Measurements from ENCODE around the gene PEX16.

DNA sequence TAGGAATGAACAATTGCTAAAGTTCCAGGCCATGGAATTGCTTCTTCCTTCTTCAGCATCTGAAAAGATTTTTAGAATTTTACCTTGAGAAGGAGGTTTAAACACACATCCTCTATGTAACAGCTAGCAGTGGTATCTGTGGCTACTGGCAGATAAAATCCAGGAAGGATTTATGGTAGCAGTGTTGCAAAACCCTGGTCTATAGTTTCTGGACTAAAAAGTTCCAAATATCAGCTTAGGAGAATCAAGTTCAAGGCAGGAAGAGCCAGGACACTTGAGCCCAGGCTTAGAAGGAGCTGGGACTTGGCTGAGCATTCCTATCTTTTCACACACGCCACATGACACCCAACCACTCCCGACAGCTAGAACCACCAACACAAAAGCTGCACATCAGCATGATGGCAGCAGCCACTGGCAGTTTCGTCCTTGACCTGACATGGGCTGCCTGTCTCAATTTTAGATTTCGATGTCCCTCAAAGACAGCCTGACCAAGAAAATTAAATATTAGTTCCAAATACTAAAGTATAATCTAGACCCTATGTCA, 18.9 kb upstream of the PEX16 start:
- TF ChIP-seq, protein P1, sequence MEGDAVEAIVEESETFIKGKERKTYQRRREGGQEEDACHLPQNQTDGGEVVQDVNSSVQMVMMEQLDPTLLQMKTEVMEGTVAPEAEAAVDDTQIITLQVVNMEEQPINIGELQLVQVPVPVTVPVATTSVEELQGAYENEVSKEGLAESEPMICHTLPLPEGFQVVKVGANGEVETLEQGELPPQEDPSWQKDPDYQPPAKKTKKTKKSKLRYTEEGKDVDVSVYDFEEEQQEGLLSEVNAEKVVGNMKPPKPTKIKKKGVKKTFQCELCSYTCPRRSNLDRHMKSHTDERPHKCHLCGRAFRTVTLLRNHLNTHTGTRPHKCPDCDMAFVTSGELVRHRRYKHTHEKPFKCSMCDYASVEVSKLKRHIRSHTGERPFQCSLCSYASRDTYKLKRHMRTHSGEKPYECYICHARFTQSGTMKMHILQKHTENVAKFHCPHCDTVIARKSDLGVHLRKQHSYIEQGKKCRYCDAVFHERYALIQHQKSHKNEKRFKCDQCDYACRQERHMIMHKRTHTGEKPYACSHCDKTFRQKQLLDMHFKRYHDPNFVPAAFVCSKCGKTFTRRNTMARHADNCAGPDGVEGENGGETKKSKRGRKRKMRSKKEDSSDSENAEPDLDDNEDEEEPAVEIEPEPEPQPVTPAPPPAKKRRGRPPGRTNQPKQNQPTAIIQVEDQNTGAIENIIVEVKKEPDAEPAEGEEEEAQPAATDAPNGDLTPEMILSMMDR (CRISPR knock-in tag; IDR thresholded peaks at IDR 0.05) = no peak
- no peak for TF ChIP-seq PHB2 (IDR thresholded peaks at IDR 0.05; ENCODE audit: partially characterized antibody)
- TF ChIP-seq, protein P2, sequence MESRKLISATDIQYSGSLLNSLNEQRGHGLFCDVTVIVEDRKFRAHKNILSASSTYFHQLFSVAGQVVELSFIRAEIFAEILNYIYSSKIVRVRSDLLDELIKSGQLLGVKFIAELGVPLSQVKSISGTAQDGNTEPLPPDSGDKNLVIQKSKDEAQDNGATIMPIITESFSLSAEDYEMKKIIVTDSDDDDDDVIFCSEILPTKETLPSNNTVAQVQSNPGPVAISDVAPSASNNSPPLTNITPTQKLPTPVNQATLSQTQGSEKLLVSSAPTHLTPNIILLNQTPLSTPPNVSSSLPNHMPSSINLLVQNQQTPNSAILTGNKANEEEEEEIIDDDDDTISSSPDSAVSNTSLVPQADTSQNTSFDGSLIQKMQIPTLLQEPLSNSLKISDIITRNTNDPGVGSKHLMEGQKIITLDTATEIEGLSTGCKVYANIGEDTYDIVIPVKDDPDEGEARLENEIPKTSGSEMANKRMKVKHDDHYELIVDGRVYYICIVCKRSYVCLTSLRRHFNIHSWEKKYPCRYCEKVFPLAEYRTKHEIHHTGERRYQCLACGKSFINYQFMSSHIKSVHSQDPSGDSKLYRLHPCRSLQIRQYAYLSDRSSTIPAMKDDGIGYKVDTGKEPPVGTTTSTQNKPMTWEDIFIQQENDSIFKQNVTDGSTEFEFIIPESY (CRISPR knock-in tag; IDR thresholded peaks at IDR 0.05) = no peak
- no peak for TF ChIP-seq ZNF577 (CRISPR knock-in tag; IDR thresholded peaks at IDR 0.05; ENCODE audit: borderline replicate concordance, low read depth)
- no peak for TF ChIP-seq MAZ (IDR thresholded peaks at IDR 0.05; ENCODE audit: borderline replicate concordance, low read depth, low read length)
- no peak for TF ChIP-seq MAZ (CRISPR knock-in tag; IDR thresholded peaks at IDR 0.05; ENCODE audit: low read depth)
- TF ChIP-seq ZNF10 (CRISPR knock-in tag; IDR thresholded peaks at IDR 0.05; ENCODE audit: borderline replicate concordance, low read depth) = no peak
- no peak for TF ChIP-seq RELA (CRISPR knock-in tag; IDR thresholded peaks at IDR 0.05)
- TF ChIP-seq, protein P3, sequence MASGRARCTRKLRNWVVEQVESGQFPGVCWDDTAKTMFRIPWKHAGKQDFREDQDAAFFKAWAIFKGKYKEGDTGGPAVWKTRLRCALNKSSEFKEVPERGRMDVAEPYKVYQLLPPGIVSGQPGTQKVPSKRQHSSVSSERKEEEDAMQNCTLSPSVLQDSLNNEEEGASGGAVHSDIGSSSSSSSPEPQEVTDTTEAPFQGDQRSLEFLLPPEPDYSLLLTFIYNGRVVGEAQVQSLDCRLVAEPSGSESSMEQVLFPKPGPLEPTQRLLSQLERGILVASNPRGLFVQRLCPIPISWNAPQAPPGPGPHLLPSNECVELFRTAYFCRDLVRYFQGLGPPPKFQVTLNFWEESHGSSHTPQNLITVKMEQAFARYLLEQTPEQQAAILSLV (CRISPR knock-in tag; IDR thresholded peaks at IDR 0.05; ENCODE audit: borderline replicate concordance) = no peak
- TF ChIP-seq ZNF678 (CRISPR knock-in tag; IDR thresholded peaks at IDR 0.05) = no peak
- TF ChIP-seq MXD3 (CRISPR knock-in tag; IDR thresholded peaks at IDR 0.05) = no peak
- no peak for TF ChIP-seq MEIS1 (CRISPR knock-in tag; IDR thresholded peaks at IDR 0.05; ENCODE audit: borderline replicate concordance)
